Spleen (tissue), 11 donors: ENCODE data around the gene HMGB2. TPM values are rescaled to one million over a fixed set of nuclear protein-coding genes. Genes with fewer than 3 reads are reported as not detected.
A peak's percentile ranks its signal among the peaks of the same experiment; 100 is the strongest.

ENCODE experiments used
- DNase-seq: peaks from one replicate; pipeline ENCODE4 v3.0.0-alpha.2; 2020
- H3K27ac ChIP-seq, 8 donors: fragments of 200-600 bp; sonication (generic) in 7 of 8; 1 replicate in 4 of 8; 2 replicates in 4 of 8; pipeline versions ENCODE4 v1.5.0 to v1.8.0; 2016 to 2021; ENCODE audit warnings: inconsistent platforms in 4 of 8, mild to moderate bottlenecking in 4 of 8, moderate library complexity in 1 of 8
- H3K27me3 ChIP-seq, 7 donors: fragments of 200-600 bp; sonication (generic) in 6 of 7; replicated peaks in 1 of 7; 1 replicate in 4 of 7; 2 replicates in 3 of 7; pipeline versions ENCODE4 v1.5.0 to v1.8.0; 2016 to 2021; ENCODE audit warnings: inconsistent platforms in 3 of 7, mild to moderate bottlenecking in 1 of 7
- H3K36me3 ChIP-seq, 6 donors: fragments of 200-600 bp; sonication (generic) in 5 of 6; 1 replicate in 4 of 6; 2 replicates in 2 of 6; pipeline versions ENCODE4 v1.5.0 to v1.8.0; 2016 to 2021; ENCODE audit warnings: inconsistent platforms in 2 of 6
- H3K4me1 ChIP-seq, 6 donors: fragments of 200-600 bp; sonication (generic) in 5 of 6; 1 replicate in 3 of 6; 2 replicates in 3 of 6; pipeline versions ENCODE4 v1.5.0 to v1.8.0; 2016 to 2021; ENCODE audit warnings: inconsistent platforms in 3 of 6
- H3K4me3 ChIP-seq, 8 donors: fragments of 200-600 bp; sonication (generic) in 7 of 8; 1 replicate in 4 of 8; 2 replicates in 4 of 8; pipeline versions ENCODE4 v1.5.0 to v1.8.0; 2016 to 2021; ENCODE audit warnings: inconsistent platforms in 4 of 8, mild to moderate bottlenecking in 4 of 8, moderate library complexity in 2 of 8
- H3K9me3 ChIP-seq, 8 donors: fragments of 200-600 bp; sonication (generic) in 7 of 8; 1 replicate in 4 of 8; 2 replicates in 4 of 8; pipeline versions ENCODE4 v1.5.0 to v1.8.0; 2016 to 2021; ENCODE audit warnings: inconsistent platforms in 4 of 8
- POLR2A ChIP-seq, 3 donors: fragments of 450-650 bp; IDR thresholded peaks; one replicate each; pipeline ENCODE4 v1.5.1; 2017; ENCODE audit warnings: antibody characterized with exemption in 3 of 3, mild to moderate bottlenecking in 1 of 3
- POLR2AphosphoS5 ChIP-seq, 3 donors: sonication (generic); formaldehyde crosslinking; IDR thresholded peaks; one replicate each; pipeline ENCODE4 v1.5.1; 2017; ENCODE audit warnings: antibody characterized with exemption in 3 of 3
- WGBS, 5 donors: extraction: QIAGEN DNeasy Blood & Tissue Kit in 3 of 5; methylation state at CpG; one replicate each; pipeline versions ENCODE4 v1.1.5 to v1.1.7; 2013 to 2018; 5-methylcytosine and 5-hydroxymethylcytosine counted together
- intact Hi-C: fragments of 100-400 bp; cut with DNase I; formaldehyde crosslinking; loops from one replicate; pipeline ENCODE4 v1.15.0; 2023; ENCODE audit warnings: low total_unique reads
- polyA plus RNA-seq, 3 donors: library from polyadenylated mRNA; stranded (reverse); fragments of 200-250 nt; gene quantifications; one replicate each; pipeline ENCODE4 v1.2.1, GENCODE V29; 2013
- total RNA-seq, 7 donors: library from RNA; depleted of rRNA in 3 of 7; stranded (reverse); fragments of >200 nt in 3 of 7; fragmentation: NEBNext Ultra II Directional in 4 of 7; extraction: Animal tissue kit (Norgen Biotek cat#: 25700) in 4 of 7; gene quantifications; one replicate each; pipeline versions ENCODE4 v1.1.0 to v1.2.1, GENCODE V29; 2016 to 2021
- TF ChIP-seq, protein P1 (sequence below), 11 experiments: fragments of 200-600 bp in 7 of 11; fragments of 450-650 bp in 4 of 11; sonication (generic) in 4 of 11; IDR thresholded peaks in 8 of 11; conservative IDR thresholded peaks in 3 of 11; 1 replicate in 7 of 11; 2 replicates in 4 of 11; pipeline versions ENCODE4 v1.4.0 to v1.8.0; 2016 to 2021; ENCODE audit warnings: antibody characterized with exemption in 11 of 11, inconsistent platforms in 4 of 11, mild to moderate bottlenecking in 1 of 11
- donor health status: healthy with polysubstance abuse.
- donor health status: DM: no; HTN: no; CAD: no; lungs with moderate emphysema.
- donor health status: DM: no; HTN: no; CAD: no.
- donor health status: Bipolar disorder and iron deficiency.
- donor health status: healthy.
- donor health status: DM: no; HTN: no; CAD: no.
- donor health status: DM: yes; HTN: yes; CAD: no.

HMGB2 gene
- total and polyA plus RNA-seq, 10 donors = 78.2 to 421 (median 128) TPM

DNA sequence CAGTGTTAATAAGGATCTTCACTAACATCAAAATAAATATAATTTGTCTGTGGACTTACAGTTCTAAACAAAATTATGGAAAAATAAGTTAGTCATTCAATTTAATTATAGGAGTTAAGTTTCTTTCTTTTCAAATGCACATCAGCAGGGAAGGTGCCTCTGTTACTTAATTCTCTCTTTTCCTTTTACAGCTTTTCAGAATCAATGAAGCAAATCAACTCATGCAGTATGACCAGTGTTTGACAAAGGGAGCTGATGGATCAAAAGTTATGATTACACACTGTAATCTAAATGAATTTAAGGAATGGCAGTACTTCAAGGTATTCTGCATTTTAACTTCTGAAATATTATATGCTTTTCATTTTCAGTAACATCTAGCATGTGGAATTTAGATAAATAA is 15.9 kb downstream of the HMGB2 start:
- intact Hi-C loops = no loop called here
- no peak overlapping the region for H3K4me3 ChIP-seq
- H3K27ac ChIP-seq = no peak overlapping the region
- H3K4me1 ChIP-seq = peaks cover 0 to 16% (median 6%) of the 10 kb centered on the region in 6 donors
- DNase-seq = no peak
- no peaks in the 10 kb centered on the region for H3K9me3 ChIP-seq
- TF ChIP-seq, protein P1, sequence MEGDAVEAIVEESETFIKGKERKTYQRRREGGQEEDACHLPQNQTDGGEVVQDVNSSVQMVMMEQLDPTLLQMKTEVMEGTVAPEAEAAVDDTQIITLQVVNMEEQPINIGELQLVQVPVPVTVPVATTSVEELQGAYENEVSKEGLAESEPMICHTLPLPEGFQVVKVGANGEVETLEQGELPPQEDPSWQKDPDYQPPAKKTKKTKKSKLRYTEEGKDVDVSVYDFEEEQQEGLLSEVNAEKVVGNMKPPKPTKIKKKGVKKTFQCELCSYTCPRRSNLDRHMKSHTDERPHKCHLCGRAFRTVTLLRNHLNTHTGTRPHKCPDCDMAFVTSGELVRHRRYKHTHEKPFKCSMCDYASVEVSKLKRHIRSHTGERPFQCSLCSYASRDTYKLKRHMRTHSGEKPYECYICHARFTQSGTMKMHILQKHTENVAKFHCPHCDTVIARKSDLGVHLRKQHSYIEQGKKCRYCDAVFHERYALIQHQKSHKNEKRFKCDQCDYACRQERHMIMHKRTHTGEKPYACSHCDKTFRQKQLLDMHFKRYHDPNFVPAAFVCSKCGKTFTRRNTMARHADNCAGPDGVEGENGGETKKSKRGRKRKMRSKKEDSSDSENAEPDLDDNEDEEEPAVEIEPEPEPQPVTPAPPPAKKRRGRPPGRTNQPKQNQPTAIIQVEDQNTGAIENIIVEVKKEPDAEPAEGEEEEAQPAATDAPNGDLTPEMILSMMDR (IDR thresholded peaks at IDR 0.05 in 8 of 11, conservative IDR thresholded peaks at IDR 0.05 in 3 of 11) = no peak
- TF ChIP-seq POLR2AphosphoS5 (IDR thresholded peaks at IDR 0.05) (no peak), POLR2A (IDR thresholded peaks at IDR 0.05) (no peak)
- H3K36me3 ChIP-seq = peaks cover 0 to 86% (median 22%) of the 10 kb centered on the region in 6 donors
- H3K27me3 ChIP-seq = no peaks in the 10 kb centered on the region

DNA sequence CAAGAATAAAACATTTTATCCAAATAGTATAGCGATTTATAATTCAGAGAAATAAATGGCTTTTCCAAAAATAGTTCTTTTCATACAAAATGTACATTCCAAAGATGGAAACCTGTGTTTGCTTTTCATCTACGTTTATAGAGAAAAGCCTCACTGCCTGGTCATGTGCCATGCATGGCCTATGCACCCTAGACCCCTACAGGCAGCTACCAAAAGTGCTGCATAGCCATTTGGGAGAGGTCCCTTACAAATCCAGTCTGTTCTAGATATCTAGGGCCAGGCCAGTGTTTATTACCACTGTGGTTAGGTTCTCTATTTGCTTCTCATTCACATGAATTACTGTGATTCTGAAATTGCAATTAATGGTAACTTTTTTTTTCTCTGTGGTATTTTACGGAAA is 17.2 kb downstream of the HMGB2 start:
- peaks cover 0 to 91% (median 19%) of the 10 kb centered on the region in 6 donors for H3K36me3 ChIP-seq
- H3K27me3 ChIP-seq = no peaks in the 10 kb centered on the region
- peaks cover 0 to 16% (median 6%) of the 10 kb centered on the region in 6 donors for H3K4me1 ChIP-seq
- no peak for DNase-seq
- no peaks in the 10 kb centered on the region for H3K9me3 ChIP-seq
- no peak overlapping the region for H3K27ac ChIP-seq
- TF ChIP-seq, protein P1 (IDR thresholded peaks at IDR 0.05 in 8 of 11, conservative IDR thresholded peaks at IDR 0.05 in 3 of 11) = peak in 1 of 11 experiments; percentile 15
- no peak for TF ChIP-seq POLR2A (IDR thresholded peaks at IDR 0.05)
- 88 to 93% (median 89%) methylated on average over 3 of the region's 3 CpGs for WGBS, 5 donors
- intact Hi-C loops = no loop called here
- H3K4me3 ChIP-seq = no peak overlapping the region

DNA sequence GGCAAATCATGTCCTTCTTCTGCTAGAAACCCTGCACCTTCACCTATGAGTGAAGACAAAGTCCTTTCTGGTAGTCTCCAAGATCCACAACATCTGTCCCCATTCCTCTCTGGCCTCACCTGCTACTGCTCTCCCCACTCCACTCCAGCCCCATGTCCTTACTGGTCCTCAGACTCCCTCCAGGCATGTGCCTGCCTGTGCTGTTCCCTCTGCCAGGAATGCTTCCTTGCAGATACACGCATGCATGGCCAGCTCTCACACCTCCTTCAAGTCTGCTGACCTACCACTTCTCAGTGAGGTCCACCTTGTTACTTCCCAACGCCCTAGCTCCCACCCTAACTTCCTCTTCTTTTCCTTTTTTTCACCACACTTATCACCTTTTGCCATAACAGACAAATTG is 18.1 kb downstream of the HMGB2 start:
- Histone ChIP-seq H3K4me1 (peaks cover 0 to 16% (median 6%) of the 10 kb centered on the region in 6 donors), H3K9me3 (no peaks in the 10 kb centered on the region), H3K27ac (no peak overlapping the region), H3K36me3 (peaks cover 0 to 91% (median 20%) of the 10 kb centered on the region in 6 donors), H3K27me3 (no peaks in the 10 kb centered on the region), H3K4me3 (no peak overlapping the region)
- TF ChIP-seq, protein P1 (IDR thresholded peaks at IDR 0.05 in 8 of 11, conservative IDR thresholded peaks at IDR 0.05 in 3 of 11) = no peak
- peak in 1 of 3 donors; percentile 7 for TF ChIP-seq POLR2AphosphoS5 (IDR thresholded peaks at IDR 0.05)
- no peak for DNase-seq
- intact Hi-C loops = no loop called here
- 67 to 79% (median 70%) methylated on average over 2 of the region's 2 CpGs for WGBS, 5 donors

DNA sequence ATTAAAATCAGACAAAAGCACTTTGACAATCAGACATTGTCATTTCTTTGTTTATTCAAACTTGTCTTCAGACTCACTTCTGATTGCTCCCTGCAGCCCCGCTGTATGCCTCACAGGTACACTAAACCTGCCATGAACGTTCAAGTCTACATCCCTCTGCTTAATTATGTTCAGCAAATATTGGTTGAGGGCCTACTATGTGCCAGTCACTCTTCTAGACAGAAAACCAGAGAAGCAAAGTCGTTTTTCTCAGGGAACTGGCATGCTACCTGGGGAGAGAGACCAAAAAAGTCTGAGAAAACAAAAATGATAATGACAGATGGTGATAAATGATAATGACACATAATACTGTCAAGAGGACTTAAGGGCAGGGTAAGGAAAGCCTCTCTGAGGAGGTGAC is 19.4 kb downstream of the HMGB2 start:
- Histone ChIP-seq H3K9me3 (no peaks in the 10 kb centered on the region), H3K27me3 (no peaks in the 10 kb centered on the region), H3K27ac (no peak overlapping the region), H3K4me1 (peaks cover 0 to 14% (median 6%) of the 10 kb centered on the region in 6 donors), H3K36me3 (peaks cover 0 to 91% (median 22%) of the 10 kb centered on the region in 6 donors), H3K4me3 (no peak overlapping the region)
- no peak for DNase-seq
- WGBS, 5 donors = 84 to 93% (median 87%) methylated on average over 3 of the region's 3 CpGs
- no peak for TF ChIP-seq POLR2A (IDR thresholded peaks at IDR 0.05)
- TF ChIP-seq, protein P1 (IDR thresholded peaks at IDR 0.05 in 8 of 11, conservative IDR thresholded peaks at IDR 0.05 in 3 of 11) = no peak
- TF ChIP-seq POLR2AphosphoS5 (IDR thresholded peaks at IDR 0.05) = no peak
- intact Hi-C loops = no loop called here
